GM19240 (cell line): ENCODE data around the gene IPMK.
"Not testable (repeated sequence)": the region's sequence is repeated elsewhere in the genome, so short reads cannot be mapped to it uniquely, and the experiment has no call there.

ENCODE experiments used
- DNase-seq: peaks from one replicate; pipeline ENCODE4 v3.0.0; 2011; ENCODE audit warnings: low spot score; ENCODE audit not compliant: insufficient read length

The IPMK gene

DNA sequence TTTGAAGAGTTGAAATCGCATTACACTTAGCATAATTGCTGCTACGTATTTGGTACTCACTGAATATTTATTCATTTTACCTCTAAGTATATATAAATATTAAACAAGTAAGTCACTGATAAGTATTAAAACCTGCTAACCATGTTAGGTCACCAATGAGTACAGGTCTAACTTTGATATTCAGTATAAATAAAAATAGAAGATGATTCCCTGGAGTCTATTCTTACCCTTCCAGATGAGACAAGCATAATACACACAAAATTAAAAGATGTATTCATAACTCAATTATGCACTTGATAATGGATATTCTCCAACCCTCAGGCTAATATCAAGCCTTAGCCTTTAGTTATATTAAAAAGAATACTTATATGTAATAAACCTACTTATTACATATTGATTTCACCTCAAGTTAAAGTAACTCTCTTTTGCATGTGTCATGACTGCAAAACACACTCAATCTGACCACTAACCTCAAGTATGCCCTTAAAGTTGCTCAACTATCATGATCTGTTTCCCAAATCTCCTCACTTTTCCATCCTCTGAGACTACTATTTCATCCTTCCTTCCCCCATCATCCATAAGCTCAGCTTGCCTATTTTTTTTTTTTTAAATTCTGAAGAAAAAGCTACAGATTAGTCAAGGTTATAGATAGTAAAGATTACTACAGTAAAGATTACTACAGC lies 46.8 kb downstream of the IPMK start:
- DNase-seq: no peak

DNA sequence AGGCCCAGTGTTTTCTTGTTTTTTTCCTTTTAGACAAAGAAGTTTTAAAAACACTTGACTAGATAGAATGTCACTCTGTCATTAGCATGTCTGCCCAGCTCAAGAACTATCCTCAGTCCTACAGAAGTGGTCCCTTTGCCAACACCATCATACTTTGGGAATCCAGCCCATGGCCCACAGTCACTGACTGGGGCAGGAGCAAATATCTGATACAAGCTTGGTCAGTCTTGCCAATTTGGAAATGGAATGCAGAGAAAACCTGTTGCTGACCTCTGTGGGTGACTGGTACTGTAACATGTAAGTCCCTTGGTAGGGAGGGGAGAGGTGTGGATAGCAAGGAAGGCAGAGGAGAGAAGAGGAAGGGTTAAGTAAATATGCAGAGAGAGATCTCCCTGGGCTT lies 47.8 kb downstream of the IPMK start:
- DNase-seq: no peak

DNA sequence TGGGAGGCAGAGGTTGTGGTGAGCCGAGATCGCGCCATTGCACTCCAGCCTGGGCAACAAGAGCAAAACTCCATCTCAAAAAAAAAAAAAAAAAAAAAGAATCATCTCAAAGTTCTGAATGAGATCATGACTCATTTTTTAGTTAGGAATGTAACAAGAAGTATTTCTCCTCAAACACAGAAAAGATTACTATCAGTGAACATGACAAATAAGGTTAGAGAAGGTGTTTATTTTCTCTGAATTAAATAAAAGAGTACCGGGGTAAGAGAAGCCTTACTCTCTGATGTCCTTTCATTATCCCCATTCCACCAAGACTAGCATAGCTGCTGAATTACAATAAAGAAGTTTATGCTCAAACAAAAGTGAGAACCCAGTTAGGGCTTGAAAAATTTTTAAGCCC lies 50.1 kb downstream of the IPMK start:
- DNase-seq: no peak

- DNase-seq: no peak
These were observed 55.1 kb downstream of the IPMK start for GRCh38 chr10:58212622-58213021.

DNA sequence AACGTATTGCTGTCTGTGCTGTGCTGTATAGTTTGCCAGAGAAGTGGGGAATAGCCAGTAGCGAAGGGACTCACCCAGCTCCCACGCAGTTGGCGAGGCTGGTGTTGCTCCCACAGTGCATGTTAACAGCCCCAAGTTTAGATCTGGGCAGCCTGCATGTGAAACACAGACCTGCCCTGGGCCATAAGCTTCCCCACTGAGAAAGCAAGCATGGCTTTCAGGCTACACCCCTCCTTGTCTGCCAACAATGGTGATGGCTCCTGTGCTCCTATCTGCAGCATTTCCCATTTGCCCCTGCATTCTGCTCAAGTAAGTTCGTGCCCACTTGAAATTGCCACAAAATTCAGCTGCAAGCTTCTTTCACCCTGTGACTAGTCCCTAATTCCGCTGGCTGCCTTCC lies 57.5 kb downstream of the IPMK start:
- no peak for DNase-seq

DNA sequence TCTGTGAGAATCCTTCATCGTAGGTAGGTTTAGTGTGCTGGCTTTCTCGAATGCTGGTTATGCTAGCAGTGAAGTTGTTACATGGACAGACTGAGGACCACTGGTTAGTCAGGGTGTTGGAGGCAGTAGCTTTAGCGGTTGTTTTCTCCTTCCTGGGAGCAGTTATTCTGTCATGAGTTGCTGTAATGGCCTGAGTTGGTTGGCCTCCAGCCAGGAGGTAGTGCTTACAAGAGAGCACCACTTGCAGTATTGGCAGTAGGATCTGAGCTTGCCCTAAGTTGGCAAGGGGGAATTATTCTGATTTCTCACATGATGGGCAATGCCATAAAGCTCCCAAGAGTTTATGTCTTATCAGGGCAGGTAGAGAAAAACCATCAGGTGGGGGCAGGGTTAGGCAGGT lies 58.0 kb downstream of the IPMK start:
- DNase-seq: no peak

- DNase-seq: no peak
These were observed 61.4 kb downstream of the IPMK start for GRCh38 chr10:58206251-58206650.

GRCh38 chr10:58201704-58202103 lies 66.0 kb downstream of the IPMK start:
- DNase-seq: no peak

DNA sequence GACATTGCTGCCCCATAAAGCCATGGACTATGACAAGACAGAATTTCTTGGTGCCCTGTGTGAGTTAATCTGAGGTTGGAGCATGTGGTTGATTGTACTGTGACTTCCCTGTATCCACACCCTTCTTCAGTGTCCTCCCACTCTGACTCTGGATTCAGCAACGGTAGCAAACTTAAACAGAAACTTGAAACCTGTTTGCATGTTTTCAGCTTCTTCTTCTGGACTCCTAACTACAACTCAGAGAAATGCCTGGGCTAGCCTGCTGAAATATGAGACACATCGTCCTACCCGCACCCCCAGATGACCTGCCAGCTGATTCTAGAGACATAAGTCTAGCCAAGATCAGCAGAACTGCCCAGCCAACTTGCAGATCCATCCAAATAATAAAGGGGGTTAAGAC lies 78.4 kb downstream of the IPMK start:
- no peak for DNase-seq

- no peak for DNase-seq
These were observed 83.5 kb downstream of the IPMK start for GRCh38 chr10:58184120-58184670.

DNA sequence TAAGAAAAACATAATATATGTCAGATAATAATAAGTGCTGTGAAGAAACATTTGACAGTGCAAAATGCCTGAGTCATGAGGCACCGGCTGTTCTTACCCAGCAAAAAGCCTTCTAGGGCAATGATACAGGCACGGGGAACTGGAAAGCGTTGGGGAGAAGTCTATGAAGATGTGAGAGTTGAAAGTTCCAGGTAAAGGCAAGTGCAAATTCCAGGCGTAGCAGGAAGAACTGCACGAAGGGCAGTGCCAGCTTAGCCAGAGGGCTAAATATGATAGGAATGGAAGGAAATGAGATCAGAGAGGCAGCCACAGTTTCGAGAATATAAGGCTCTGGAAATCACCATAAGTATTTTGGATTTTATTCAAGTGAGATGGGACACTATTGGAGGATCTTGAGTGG lies 87.0 kb downstream of the IPMK start:
- DNase-seq: no peak

DNA sequence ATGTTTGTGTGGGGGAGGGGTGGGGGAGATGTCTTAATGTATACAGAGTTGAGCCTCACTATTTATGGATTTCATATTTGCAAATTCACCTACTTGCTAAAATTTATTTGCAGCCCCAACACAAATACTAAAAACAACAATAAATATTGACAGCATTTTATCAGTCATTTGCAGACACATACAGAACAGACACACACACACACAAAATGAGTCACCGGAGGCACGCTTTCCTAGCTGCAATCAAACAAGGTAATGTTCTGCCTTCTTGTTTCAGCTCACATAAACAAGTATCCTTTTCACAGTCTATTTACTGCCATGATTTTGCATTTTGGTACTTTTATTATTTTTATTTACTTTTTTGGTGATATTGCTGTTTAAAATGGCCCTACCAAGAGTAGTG lies 88.5 kb downstream of the IPMK start:
- DNase-seq: no peak

GRCh38 chr10:58178811-58179210 lies 88.9 kb downstream of the IPMK start:
- no peak for DNase-seq

DNA sequence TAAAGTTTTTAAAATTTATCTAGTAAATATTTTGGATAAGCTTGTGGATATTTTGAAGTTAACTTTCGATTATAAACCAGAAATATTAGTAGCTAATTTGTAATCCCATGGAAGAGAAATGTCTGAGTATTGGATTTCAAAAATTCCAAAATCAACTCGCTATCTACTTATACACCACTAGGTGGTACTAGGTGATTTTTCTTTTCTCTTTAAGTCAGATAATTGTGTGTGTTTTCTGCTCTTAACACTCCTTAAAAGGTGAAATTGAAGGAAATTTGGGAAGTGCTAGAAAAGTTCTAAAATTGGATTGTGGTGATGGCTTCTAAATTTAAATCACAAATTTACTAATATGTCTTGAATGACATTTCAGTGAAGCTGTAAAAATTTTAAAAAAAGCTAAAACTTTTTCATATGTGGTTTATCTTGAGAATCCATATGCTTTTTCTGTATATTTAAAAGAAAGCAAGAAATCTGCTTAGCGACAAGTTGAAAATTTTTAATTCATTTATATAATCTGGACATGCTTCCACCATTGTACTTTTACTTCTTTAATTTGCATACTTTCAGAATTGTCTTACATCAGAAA lies 90.2 kb downstream of the IPMK start:
- no peak for DNase-seq

DNA sequence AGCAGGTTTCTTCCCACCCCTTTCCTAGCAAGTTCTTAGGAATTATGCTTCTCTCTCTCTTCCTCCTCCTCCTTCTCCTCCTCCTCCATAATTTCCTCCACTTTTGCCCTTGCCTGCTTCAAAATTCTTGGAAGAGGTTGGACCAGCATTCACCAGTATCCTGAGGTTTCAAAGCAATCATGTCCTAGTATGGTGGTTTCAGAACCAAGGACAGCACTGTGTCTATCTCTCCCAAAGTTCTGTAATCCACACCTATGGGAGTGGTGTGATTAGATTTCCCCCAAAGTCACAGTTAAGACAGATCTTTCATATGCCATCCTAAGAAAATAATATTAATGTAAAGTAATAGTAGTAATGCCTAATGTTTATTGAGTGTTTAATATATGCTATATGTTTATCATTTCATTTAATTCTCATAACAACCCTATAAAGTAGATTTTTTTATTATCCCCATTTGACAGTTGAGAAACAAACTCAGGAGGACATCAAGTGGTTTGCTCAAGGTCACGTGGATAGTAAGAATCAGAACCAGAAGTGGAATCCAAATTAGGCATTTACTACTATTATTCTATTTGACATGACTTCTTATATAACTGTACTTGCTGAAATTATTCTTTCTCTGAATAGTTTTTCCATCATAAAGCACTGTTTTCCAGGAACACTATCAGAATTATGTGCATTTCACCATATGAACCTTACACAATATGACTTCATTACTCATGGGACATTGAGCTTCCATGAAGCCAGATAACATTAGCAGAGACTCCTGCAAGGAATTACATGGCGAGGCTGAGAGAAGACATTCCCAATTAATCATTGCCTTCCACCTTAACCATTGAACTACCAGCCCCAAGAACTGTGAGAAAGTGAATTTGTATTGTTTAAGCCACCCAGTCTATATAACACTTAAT lies 91.4 kb downstream of the IPMK start:
- no peak for DNase-seq

- no peak for DNase-seq
These were observed 92.9 kb downstream of the IPMK start for GRCh38 chr10:58174831-58175230.

GRCh38 chr10:58173391-58173790 lies 94.3 kb downstream of the IPMK start:
- no peak for DNase-seq

DNA sequence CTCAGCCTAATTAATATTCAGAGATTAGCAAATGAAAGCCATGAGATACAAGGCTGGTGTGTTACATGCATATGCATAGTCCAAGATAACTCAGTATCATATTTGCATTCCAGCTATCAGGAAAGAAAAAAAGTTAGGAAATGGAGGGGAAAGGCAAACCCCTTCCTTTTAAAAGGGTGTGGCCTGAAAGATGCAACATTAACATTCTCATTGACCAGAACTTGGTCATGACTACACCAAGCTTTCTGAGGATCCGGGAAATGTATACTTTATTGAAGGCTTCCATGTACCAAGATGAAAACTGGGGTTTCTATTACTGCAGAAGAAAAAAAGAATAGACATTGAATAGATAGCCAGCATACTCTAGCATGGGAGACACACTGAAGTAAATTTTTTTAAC lies 96.5 kb downstream of the IPMK start:
- DNase-seq: no peak

- DNase-seq: no peak
These were observed 103.2 kb downstream of the IPMK start for GRCh38 chr10:58164517-58164916.

GRCh38 chr10:58158806-58159205 lies 108.9 kb downstream of the IPMK start:
- DNase-seq: no peak

DNA sequence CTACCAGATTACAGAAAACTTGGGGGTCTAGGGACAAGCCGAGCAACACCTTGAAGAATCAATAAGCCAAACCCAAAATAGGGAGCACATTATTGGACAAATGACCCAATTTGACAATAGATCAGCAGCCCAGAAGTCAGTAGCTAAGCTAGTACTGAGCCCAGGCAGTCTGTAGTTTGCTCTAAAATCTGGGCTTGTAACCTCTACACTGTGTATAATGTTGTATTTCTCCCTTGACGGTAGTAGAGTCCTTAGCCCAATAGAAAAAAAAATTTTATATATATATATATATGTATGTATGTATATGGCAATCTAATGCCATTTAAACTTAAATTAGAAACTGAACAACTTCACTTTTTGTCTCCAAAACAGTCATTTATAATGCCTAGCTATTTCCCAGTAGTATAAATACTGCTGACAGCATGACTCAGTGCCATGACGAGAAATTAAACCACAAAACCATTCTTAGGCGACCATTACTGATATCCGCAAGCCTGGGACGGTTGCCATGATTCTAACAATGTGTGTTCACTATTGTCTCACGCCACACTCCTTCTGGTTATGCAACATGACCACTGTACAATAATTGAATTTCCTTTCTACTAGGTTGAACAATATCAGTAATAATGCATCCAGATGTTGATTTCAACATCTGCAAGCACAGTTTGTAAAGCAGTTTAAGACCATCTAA lies 110.5 kb downstream of the IPMK start:
- no peak for DNase-seq

- DNase-seq: not testable (repeated sequence)
These were observed 111.8 kb downstream of the IPMK start for GRCh38 chr10:58155941-58156340.
